ENCODE measurements around the gene CAV2. TPM values are rescaled to one million over a fixed set of nuclear protein-coding genes. Genes with fewer than 3 reads are reported as not detected.

CAV2 gene
- total RNA-seq, 2 donors from 2014 or later = 5.2 to 7.4 TPM

DNA sequence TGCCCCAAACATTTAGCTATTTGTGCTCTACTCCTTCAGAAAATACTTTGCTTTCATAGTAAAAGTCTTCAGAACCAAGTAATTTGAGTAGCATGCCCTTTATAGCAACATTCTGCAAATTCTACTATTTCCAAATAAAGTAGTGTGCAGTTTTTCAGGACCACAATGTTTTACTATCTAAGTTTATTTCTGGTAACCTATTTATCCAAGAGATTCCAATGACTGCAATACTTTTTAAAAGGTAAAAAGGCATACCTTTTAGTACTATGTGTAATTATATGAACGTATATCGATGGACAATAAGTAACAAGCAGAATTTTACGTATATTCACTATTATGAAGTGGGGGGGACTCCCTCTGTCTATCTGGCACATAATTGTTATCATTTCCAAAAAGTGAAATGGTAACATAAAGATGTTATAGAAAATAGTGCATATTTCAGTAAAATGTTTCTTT lies 6.9 kb upstream of the CAV2 start:
- no peak overlapping the region for H3K9ac ChIP-seq (ENCODE audit: extremely low read depth, low read length, poor library complexity, severe bottlenecking)
- H3K36me3 ChIP-seq (ENCODE audit: control insufficient read depth, insufficient read depth, low read length) = no peaks in the 10 kb centered on the region
- no peak overlapping the region for H3K4me3 ChIP-seq (ENCODE audit: low read length)
- Mint-ChIP-seq H3K4me1 (peaks cover 10% of the 10 kb centered on the region), H3K4me3 (no peak overlapping the region), H3K27me3 (ENCODE audit: insufficient read depth) (no peaks in the 10 kb centered on the region), H3K36me3 (ENCODE audit: low read depth) (no peaks in the 10 kb centered on the region), H3K9me3 (peaks cover 2% of the 10 kb centered on the region), H3K27ac (no peak overlapping the region)
- no peaks in the 10 kb centered on the region for H3K4me1 ChIP-seq (ENCODE audit: control insufficient read depth, insufficient read depth, low read length)
- TF ChIP-seq, protein P1, sequence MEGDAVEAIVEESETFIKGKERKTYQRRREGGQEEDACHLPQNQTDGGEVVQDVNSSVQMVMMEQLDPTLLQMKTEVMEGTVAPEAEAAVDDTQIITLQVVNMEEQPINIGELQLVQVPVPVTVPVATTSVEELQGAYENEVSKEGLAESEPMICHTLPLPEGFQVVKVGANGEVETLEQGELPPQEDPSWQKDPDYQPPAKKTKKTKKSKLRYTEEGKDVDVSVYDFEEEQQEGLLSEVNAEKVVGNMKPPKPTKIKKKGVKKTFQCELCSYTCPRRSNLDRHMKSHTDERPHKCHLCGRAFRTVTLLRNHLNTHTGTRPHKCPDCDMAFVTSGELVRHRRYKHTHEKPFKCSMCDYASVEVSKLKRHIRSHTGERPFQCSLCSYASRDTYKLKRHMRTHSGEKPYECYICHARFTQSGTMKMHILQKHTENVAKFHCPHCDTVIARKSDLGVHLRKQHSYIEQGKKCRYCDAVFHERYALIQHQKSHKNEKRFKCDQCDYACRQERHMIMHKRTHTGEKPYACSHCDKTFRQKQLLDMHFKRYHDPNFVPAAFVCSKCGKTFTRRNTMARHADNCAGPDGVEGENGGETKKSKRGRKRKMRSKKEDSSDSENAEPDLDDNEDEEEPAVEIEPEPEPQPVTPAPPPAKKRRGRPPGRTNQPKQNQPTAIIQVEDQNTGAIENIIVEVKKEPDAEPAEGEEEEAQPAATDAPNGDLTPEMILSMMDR (conservative IDR thresholded peaks at IDR 0.05) = no peak
- DNase-seq = no peak
- H3K9me3 ChIP-seq (ENCODE audit: control insufficient read depth, low read length) = no peaks in the 10 kb centered on the region
- no peak overlapping the region for H3K27ac ChIP-seq (ENCODE audit: low read depth, low read length)
- no peaks in the 10 kb centered on the region for H3K27me3 ChIP-seq (ENCODE audit: control insufficient read depth, insufficient read depth, low read length, poor library complexity, severe bottlenecking)
- 97 to 100% methylated on average over 2 to 3 of the region's 3 CpGs for WGBS, 2 experiments (ENCODE audit: insufficient coverage in 1 of 2, insufficient read length in 1 of 2)

DNA sequence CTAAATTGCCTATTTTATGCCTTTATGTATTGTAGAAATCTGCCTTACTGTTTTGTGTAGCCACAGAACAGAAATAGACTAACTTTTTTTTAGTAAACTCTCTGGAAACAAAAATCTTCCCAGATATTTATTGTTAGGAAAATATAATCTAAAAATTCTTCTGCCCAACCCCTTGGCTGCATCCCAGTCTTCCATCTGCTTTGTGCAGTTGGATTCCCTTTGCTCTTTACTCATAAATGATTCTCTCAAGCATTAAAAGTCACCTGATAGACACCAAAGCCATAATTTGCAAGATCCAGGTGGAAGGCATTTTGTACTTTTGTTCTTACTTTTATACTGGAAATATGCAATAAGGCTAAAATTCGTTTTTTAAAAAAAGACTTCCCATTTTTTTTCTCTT lies 6.1 kb upstream of the CAV2 start:
- DNase-seq = no peak
- H3K9me3 Mint-ChIP-seq = peaks cover 2% of the 10 kb centered on the region
- Histone ChIP-seq H3K27ac (ENCODE audit: low read depth, low read length) (no peak overlapping the region), H3K4me1 (ENCODE audit: control insufficient read depth, insufficient read depth, low read length) (no peaks in the 10 kb centered on the region), H3K9ac (ENCODE audit: extremely low read depth, low read length, poor library complexity, severe bottlenecking) (no peak overlapping the region), H3K27me3 (ENCODE audit: control insufficient read depth, insufficient read depth, low read length, poor library complexity, severe bottlenecking) (no peaks in the 10 kb centered on the region), H3K36me3 (ENCODE audit: control insufficient read depth, insufficient read depth, low read length) (no peaks in the 10 kb centered on the region), H3K4me3 (ENCODE audit: low read length) (no peak overlapping the region), H3K9me3 (ENCODE audit: control insufficient read depth, low read length) (no peaks in the 10 kb centered on the region)
- no CpG with 5 or more reads among the region's 1 CpG for WGBS, 2 experiments (ENCODE audit: insufficient coverage in 1 of 2, insufficient read length in 1 of 2)
- no peaks in the 10 kb centered on the region for H3K36me3 Mint-ChIP-seq (ENCODE audit: low read depth)
- TF ChIP-seq, protein P1 (conservative IDR thresholded peaks at IDR 0.05) = no peak
- H3K27me3 Mint-ChIP-seq (ENCODE audit: insufficient read depth) = peaks cover 5% of the 10 kb centered on the region
- no peak overlapping the region for H3K4me3 Mint-ChIP-seq
- peaks cover 10% of the 10 kb centered on the region for H3K4me1 Mint-ChIP-seq
- H3K27ac Mint-ChIP-seq = no peak overlapping the region

DNA sequence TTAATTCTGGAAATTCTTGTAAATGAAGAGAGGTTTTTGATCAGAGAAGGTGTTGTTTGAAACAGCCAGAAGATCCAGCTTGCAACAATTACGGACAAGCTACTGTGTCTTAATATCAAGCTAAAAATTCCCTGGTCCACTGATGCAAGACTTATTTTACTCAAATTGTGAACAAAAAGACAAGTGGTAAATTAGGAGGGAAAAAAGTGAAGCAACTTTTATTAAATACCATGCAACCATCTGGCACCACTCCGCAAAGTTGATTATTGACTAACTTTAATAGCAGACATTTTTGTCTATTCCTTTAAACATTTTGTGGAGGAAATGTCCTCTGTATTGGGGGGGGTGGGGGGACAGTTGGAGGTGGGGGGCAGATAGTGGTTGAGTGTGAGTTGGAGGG lies 5.1 kb upstream of the CAV2 start:
- DNase-seq = no peak
- peaks cover 11% of the 10 kb centered on the region for H3K27me3 Mint-ChIP-seq (ENCODE audit: insufficient read depth)
- H3K9me3 ChIP-seq (ENCODE audit: control insufficient read depth, low read length) = no peaks in the 10 kb centered on the region
- no peak overlapping the region for H3K4me3 Mint-ChIP-seq
- no peak overlapping the region for H3K9ac ChIP-seq (ENCODE audit: extremely low read depth, low read length, poor library complexity, severe bottlenecking)
- H3K4me1 Mint-ChIP-seq = peaks cover 13% of the 10 kb centered on the region
- 88 to 96% methylated on average over 1 to 2 of the region's 2 CpGs for whole genome bisulfite sequencing, 2 experiments (ENCODE audit: insufficient coverage in 1 of 2, insufficient read length in 1 of 2)
- TF ChIP-seq, protein P1 (conservative IDR thresholded peaks at IDR 0.05) = no peak
- H3K9me3 Mint-ChIP-seq = peaks cover 2% of the 10 kb centered on the region
- peaks cover 5% of the 10 kb centered on the region for H3K27me3 ChIP-seq (ENCODE audit: control insufficient read depth, insufficient read depth, low read length, poor library complexity, severe bottlenecking)
- no peak overlapping the region for H3K4me3 ChIP-seq (ENCODE audit: low read length)
- no peaks in the 10 kb centered on the region for H3K4me1 ChIP-seq (ENCODE audit: control insufficient read depth, insufficient read depth, low read length)
- no peak overlapping the region for H3K27ac ChIP-seq (ENCODE audit: low read depth, low read length)
- no peaks in the 10 kb centered on the region for H3K36me3 Mint-ChIP-seq (ENCODE audit: low read depth)
- no peaks in the 10 kb centered on the region for H3K36me3 ChIP-seq (ENCODE audit: control insufficient read depth, insufficient read depth, low read length)
- no peak overlapping the region for H3K27ac Mint-ChIP-seq

Data from endodermal cell (in vitro differentiated cells).